NCI-H82 treated with DMSO at 0.1 percent for 48 hours (cell line): ENCODE results near the gene CAMK2D.

Experiments
- DNase-seq: peaks from one replicate; lab custom pipeline; 2025; ENCODE audit not compliant: unreplicated experiment; lab: John Stamatoyannopoulos, UW

CAMK2D gene

DNA sequence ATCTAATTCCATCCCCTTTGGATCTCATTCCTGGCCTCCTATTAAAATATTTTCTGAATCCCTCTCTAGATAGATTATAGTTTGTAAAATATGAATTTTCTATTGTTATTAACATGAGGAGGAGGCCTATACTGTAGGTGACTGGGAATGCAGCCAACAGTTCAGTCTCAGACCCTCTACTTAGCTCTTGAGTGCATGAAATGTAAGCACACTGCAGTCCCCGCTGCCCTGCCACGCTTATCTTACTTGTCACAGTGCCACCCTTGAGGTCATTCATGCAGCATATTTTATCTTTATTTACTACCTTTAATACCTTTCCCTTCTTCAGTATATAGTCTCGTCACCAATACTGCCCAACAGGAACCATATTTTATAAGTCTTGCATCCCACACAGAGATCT is 151.0 kb downstream of the CAMK2D start:
- DNase-seq: no peak

DNA sequence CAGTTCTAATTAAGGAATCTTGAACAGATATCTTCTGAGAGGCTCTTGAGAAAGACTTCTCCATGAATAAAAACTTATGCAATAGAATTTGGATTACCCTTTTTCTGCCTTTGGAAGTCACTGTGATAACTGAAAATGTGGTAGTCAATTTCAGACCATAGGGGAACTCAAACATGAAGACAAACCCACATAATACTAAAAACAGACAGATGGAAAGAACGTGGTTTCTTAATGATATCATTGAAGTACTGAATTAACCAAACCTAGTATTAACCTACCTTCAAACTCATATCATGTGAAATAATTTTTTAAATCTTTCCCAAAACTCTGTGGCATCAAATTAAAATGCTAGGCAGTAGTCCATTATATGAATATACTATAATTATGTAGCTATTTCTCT is 153.5 kb downstream of the CAMK2D start:
- no peak for DNase-seq

DNA sequence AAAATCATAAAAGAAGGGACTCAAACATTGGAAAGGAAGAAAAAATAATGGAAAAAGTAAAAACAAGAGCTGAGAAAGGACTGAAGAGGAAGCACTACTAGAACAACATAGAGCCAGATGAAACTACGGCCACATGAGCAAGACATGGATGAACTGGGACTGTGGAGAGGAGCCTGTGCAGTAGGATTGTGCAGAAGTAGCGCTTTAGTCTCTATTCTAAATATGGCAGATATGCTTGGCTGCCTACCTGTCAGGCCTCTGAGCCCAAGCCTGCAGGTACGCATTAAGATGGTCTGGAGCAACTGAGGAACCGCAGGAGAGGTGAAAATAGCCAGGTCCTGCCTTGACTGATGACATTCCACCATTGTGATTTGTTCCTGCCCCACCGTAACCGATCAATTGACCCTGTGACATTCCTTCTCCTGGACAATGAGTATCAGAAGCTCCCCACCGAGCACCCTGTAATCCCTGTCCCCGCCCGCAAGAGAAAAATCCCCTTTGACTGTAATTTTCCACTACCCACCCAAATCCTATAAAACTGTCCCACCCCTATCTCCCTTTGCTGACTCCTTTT is 154.3 kb downstream of the CAMK2D start:
- no peak for DNase-seq

GRCh38 chr4:113604955-113605354 is 156.6 kb downstream of the CAMK2D start:
- no peak for DNase-seq

GRCh38 chr4:113603911-113604310 is 157.6 kb downstream of the CAMK2D start:
- DNase-seq: no peak

DNA sequence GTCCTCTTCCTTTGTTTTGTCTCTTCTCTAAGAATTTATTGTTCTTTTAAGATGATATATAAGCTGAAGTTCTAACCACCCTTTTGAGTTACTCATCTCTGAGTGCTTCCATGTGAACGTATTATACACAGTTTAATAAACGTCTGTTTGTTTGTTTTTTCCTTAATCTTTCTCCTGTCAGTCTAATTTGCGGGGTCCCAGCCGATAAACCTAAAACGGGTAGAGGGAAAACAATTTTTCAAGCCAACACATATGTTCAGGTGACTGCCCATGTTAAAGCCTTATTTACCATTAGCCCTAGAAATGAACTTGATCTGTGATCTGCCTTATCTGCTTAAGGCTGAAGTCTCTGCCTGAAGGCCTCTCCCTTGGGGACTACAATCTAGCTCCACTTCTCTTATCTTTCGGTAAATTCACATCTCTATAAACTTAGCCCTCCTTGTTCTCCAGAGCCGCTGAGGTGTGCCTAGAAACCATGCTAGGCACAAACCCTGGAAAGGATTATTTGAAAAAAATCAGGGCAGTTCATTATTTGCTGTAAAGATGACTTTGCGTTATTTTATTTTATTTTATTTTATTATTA is 158.8 kb downstream of the CAMK2D start:
- peak; percentile 21 for DNase-seq

DNA sequence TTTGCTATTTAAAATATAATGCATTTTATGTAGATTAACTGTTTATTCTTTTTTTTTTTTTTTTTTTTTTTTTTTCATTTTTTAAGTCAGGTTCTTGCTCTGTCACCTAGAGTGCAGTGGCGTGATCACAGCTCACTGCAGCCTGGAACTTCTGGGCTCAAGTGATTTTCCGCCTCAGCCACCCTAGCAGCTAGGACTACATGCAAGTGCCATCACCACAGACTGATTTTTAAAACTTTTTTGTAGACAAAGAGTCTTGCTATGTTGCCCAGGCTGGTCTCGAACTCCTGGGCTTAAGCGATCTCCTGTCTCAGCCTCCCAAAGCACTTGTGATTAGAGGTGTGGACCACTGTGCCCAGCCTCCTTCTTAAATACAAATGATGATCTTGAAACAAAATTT is 159.9 kb downstream of the CAMK2D start:
- no peak for DNase-seq

DNA sequence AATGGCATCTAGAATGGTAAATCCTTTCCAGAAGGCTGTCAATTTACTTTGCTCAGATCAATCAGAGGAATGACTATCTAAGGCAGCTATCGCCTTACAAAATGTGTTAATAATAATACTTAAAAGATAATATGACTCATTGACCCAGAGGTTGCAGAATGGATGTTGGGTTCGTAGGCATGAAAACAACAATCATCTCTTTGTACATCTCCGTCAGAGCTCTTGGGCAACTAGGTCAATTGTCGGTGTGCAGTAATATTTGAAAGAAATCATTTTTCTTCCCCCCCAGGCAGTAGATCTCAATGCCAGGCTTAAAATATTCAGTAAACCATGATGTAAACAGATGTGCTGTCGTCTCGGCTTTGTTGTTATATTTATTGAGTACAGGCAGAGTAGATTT is 165.1 kb downstream of the CAMK2D start:
- DNase-seq: no peak

DNA sequence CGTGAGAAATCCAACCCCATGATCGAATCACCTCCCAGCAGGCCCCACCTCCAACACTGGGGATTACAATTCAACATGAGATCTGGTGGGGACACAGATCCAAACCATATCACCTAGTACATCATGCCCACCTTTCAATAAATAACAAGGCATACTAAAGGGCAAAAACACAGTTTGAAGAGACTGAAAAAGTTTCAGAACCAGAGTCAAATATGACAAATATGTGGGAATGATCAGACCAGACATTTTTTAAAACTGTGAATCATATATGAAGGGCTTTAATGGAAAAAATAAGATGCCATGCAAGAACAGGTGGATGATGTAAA is 167.3 kb downstream of the CAMK2D start:
- no peak for DNase-seq

DNA sequence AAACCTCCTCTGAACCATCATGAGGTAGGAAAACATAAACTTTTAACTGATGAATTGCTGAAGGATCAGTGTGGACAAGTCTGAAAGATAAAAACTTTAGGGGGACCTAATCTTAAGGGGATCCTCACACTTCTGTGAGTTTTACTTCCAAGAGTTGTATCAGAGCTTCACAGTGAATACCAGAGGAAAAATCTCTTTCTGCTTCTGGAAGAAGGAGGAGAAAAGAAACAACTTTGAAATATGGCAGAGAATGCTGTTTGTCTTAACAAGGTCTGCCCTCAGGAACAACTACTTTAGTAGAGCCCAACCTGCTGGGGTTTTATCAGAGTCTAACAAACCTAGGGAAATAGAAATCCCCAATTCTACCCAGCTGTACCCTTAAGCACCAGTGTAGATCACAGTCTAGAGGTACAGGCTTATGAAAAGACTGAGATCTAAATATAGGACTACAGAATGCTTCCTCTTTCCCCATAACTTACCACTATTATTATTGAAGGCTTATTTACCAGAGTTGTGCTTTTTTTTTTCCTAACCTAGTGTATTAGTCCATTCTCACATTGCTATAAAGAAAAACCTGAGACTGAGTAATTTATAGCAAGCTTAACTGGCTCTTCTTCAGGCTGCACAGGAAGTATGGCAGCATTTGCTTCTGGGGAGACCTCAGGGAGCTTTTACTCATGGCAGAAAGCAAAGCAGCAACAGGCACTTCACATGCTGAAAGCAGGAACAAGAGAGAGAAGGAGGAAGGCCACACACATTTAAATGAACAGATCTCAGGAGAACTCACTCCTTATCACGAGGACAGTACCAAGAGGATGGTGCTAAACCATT is 167.9 kb downstream of the CAMK2D start:
- no peak for DNase-seq

DNA sequence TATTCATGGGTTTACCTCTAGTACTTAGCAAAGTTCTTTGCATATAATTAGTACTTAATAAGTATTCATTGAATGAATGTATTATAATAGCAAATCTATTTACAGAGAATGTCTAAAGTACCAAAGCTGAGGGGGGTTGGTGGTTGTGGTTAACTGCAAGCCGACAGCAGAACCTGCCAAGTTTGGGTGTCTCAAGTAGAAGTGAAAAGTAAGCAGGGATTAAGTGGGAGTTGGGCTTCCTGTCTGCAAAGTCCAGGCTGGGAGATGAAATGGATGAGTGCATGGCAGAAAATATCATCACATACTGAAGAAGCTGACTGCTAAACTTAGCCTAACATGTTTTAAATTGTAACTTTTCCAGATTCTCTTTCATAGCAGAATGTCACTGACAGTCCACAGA is 169.6 kb downstream of the CAMK2D start:
- DNase-seq: no peak

DNA sequence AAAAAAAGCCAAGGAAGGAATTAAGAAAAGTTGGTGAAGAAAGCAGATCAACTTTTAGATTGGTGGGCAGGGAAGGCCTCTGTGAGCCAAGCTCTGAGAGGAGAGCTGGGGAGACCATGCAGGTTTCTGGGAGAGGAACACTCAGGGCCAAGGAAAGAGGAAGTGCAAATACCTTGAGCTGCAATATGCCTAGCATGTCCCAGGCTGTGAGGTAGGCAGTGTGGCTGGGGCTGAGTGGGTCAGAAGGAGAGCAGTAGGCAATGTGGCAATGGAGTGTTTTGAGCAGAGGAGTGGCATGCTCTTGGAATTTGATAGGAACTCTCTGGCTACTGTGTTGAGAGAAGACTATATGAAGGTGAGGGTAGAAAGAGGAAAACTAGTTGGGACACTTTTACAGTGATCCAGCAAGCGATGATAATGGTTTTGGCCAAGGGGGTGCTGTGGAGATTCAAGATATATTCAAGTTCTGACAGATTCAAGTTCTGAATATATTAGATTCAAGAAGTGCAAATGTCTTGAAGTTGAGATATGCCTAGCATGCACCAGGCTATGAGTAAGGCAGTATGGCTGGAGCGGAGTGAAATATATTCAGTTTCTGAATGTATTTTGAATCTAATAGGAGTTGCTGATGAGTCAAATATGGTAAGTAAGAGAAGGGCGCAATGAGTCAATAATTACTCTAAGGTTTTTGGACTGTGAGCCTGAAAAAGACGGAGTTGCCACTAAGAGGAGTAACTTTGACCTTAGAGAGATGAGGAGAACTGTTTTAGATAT is 172.5 kb downstream of the CAMK2D start:
- no peak for DNase-seq

GRCh38 chr4:113587640-113588275 is 173.8 kb downstream of the CAMK2D start:
- DNase-seq: no peak

DNA sequence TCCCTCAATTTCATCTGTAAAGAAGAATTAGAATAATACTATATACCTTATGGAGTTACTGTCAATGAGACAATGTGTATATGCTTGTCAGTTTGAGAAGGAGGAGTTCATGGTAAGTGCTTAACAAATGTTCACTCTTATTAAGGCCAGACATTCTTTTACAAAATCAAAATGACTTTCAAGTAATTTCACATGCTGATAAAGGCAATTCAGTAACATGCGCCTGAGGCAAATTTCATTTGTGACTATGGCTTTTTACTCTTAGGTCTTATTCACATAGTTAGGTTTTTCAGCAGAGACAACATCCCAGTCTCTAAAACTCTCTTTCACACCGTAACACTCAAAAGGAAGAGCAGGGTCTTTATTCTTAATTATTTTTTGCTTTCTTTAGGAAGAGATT is 174.4 kb downstream of the CAMK2D start:
- DNase-seq: no peak

GRCh38 chr4:113586072-113586471 is 175.5 kb downstream of the CAMK2D start:
- DNase-seq: no peak

GRCh38 chr4:113584407-113585150 is 177.0 kb downstream of the CAMK2D start:
- DNase-seq: no peak

- DNase-seq: no peak
Measured at GRCh38 chr4:113582737-113583136, 178.8 kb downstream of the CAMK2D start.

GRCh38 chr4:113579360-113579759 is 182.2 kb downstream of the CAMK2D start:
- no peak for DNase-seq

DNA sequence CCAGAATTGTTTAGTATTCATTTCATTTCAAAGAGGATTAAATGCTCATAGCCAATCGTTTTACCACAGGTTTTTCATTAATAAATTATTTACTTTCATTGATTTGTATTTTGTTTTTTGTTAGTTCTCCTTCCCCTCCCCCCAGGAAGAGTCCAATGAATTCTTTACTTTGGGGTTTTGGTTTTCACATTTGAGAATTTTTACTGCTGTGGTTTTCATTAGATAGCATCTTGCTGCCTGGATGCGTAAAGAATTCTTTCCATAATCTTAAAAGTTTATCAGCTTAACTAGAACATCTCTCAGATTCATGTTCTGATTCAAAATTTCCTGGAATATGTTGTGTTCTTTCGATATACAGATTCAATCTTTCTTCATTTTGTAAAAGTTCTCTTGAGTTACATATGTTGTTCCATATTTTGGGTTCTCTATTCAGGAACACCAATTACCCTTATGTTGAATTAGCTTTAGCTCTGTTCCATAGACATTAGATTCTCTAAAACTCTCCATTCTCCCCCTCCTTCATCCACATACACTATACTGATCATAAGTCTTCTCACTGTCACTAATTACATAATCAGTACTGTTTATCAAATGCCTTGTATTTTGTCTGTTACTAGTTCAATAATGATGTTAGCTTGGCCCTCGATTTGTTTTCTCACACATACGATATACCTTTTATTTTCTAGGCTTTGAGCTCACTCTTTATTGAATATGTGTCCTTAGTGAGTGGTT is 184.4 kb downstream of the CAMK2D start:
- no peak for DNase-seq

DNA sequence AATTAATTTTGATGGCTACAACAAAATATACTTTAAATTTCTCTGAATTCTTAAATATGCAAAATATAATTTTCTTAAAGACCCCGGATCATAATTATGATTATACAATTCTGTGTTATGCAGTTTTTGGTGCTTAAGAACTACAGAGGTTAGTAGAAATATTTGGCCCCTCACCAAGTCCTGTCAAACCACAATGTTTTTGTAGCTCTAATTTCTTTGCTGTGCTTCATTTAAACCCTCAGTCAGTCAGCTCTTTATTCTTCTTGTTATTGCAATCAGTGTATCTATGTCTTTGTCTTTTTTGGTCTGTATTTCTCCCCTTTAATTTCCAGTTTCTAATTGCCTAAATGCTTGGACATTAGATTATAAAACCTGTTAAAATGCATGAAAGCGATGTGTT is 186.1 kb downstream of the CAMK2D start:
- no peak for DNase-seq
